BJ (cell line): Measurements from ENCODE around the gene PCLO. TPM values are rescaled to one million over a fixed set of nuclear protein-coding genes. Genes with fewer than 3 reads are reported as not detected.
"Not testable (repeated sequence)": the region's sequence is repeated elsewhere in the genome, so short reads cannot be mapped to it uniquely, and the experiment has no call there.

Experiments used
- CTCF ChIA-PET: fragments of 350-600 bp; formaldehyde crosslinking; extraction: SDS; loops from one replicate; lab custom pipeline; 2021; ENCODE audit warnings: antibody characterized with exemption, inconsistent platforms; lab: Yijun Ruan, JAX
- POLR2A ChIA-PET: fragments of 300-600 bp; sonication (Branson Sonifier 250); formaldehyde crosslinking; extraction: SDS; loops from one replicate; lab custom pipeline; 2021; ENCODE audit warnings: antibody characterized with exemption; lab: Charles Lee
- DNase-seq: peaks from one replicate; pipeline ENCODE4 v3.0.0-alpha.2; 2011; ENCODE audit warnings: low read depth
- H3K27me3 ChIP-seq: 2 replicates; pipeline ENCODE4 v1.6.0; 2011; ENCODE audit warnings: low read length; ENCODE audit not compliant: control insufficient read depth, insufficient read depth
- H3K36me3 ChIP-seq: 2 replicates; pipeline ENCODE4 v1.5.1; 2011; ENCODE audit warnings: low read length; ENCODE audit not compliant: control insufficient read depth, insufficient read depth
- H3K4me3 ChIP-seq: 2 replicates; pipeline ENCODE4 v1.5.1; 2011; ENCODE audit warnings: low read depth, mild to moderate bottlenecking, control low read depth, low read length
- CTCF ChIP-seq: IDR thresholded peaks from 2 replicates; pipeline ENCODE4 v1.5.1; 2011; ENCODE audit warnings: low read depth, mild to moderate bottlenecking, control low read depth, inconsistent platforms, low read length, moderate library complexity; ENCODE audit not compliant: insufficient read depth
- polyA plus RNA-seq: library from polyadenylated mRNA; depleted of rRNA; stranded (reverse); fragments of >200 nt; gene quantifications from 2 replicates; pipeline ENCODE4 v1.2.3, GENCODE V29; 2011

PCLO gene
- polyA plus RNA-seq, 1 experiment: 0.76 TPM

- POLR2A ChIA-PET: no interaction called here
- H3K4me3 ChIP-seq: no peak overlapping the region
- no peaks in the 10 kb centered on the region for H3K36me3 ChIP-seq
- H3K27me3 ChIP-seq: no peaks in the 10 kb centered on the region
- no peak for DNase-seq
- CTCF ChIA-PET: no interaction called here
- TF ChIP-seq CTCF: no peak
Observed at GRCh38 chr7:82906502-82906901, 256.2 kb downstream of the PCLO start.

DNA sequence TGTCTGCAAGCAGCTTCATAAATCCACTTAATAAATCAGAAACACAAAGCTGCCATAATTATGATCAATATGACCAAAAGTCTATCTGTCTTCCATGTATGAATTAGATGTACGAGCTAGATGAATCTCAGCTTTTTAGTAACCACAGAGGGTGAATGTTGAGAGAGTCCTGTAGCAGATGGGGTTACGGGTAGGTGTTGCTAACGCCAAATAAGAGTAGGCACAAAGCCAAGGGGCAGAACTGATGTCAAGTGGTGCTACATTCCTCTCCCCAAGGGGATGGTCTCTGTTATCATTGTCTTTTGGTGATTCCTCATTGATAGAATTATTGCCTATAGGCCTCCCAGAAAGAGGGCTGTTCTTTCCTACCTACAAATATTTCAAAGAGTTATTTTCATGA lies 257.8 kb downstream of the PCLO start:
- no peaks in the 10 kb centered on the region for H3K36me3 ChIP-seq
- ChIA-PET CTCF (no interaction called here), POLR2A (no interaction called here)
- H3K4me3 ChIP-seq: no peak overlapping the region
- no peak for DNase-seq
- no peak for TF ChIP-seq CTCF
- H3K27me3 ChIP-seq: no peaks in the 10 kb centered on the region

DNA sequence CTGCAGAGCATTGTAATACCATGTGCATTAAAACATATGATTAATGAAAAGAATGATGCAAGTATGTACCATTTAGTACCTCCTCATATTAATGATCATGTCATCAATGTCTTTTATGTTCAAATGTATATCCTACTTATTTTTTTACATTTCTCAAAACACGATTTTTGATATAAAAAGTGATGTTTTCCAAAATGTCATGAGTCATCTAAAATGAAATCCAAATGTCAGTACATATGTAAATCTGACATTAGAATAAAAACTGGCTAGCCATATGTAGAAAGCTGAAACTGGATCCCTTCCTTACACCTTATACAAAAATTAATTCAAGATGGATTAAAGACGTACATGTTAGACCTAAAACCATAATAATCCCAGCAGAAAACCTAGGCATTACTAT lies 261.6 kb downstream of the PCLO start:
- POLR2A ChIA-PET, H3K27me3 ChIP-seq, CTCF ChIA-PET, H3K36me3 ChIP-seq, H3K4me3 ChIP-seq, DNase-seq: not testable (repeated sequence)

DNA sequence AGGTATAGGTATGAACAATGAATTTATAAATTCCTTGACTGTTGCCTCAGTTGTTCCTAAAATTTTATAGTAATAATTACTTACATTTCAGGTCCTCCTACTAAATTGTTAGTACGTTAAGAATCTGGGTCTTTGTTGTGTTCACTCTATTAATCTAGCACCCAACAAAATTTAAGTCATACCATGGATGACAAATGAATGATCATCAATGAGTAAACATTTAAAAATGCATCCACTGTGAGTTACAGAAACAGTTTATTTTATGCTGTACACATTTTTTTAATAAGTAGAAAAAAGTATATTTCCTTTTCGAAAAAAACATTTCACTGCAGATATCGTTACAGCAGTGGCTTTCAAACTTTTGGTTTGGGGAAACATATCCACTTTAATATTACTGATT lies 265.2 kb downstream of the PCLO start:
- no peak for TF ChIP-seq CTCF
- Histone ChIP-seq H3K27me3 (no peaks in the 10 kb centered on the region), H3K4me3 (no peak overlapping the region), H3K36me3 (no peaks in the 10 kb centered on the region)
- no peak for DNase-seq
- ChIA-PET CTCF (interaction anchor here (0.5 kb wide), 1 partner anchor 105 kb away, joined by 3 read pairs; no protein-coding TSS in a partner anchor), POLR2A (no interaction called here)

DNA sequence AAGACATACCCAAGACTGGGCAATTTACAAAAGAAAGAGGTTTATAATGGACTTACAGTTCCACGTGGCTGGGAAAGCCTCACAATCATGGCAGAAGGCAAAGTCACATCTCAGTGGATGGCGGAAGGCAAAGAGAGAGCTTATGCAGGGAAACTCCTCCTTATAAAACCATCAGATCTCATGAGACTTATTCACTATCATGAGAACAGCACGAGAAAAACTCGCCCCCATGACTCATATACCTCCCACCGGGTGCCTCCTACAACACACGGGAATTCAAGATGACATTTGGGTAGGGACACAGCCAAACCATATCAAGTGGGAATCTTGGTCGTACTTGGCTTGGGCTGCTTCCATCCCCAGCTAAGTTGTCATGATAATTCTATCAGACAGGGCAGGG lies 268.3 kb downstream of the PCLO start:
- CTCF ChIA-PET, H3K4me3 ChIP-seq, H3K36me3 ChIP-seq, POLR2A ChIA-PET, DNase-seq, H3K27me3 ChIP-seq: not testable (repeated sequence)

DNA sequence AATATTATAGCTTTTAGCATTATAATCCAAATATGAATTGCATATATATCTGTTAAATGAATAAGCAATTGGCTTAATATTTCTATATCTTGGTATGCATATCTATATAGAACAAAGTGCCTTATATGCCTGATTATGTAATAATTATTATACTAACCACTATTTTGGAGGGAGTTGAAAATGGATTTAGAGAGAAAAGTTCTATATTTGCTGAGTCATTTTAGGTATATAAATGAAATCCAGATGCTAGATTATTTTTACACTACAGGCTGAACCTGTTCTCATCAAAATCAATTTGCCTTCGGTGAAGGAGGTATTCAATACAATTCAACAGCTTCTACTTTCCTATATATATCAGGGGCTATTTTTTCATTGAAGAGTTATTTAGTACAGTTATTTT lies 276.4 kb downstream of the PCLO start:
- H3K27me3 ChIP-seq: no peaks in the 10 kb centered on the region
- CTCF ChIA-PET: no interaction called here
- no peak overlapping the region for H3K4me3 ChIP-seq
- no peak for TF ChIP-seq CTCF
- no peaks in the 10 kb centered on the region for H3K36me3 ChIP-seq
- DNase-seq: no peak
- POLR2A ChIA-PET: no interaction called here
